ENCODE results near the gene KIAA1549.

KIAA1549 gene

GRCh38 chr7:138924501-138925225 lies 56.5 kb downstream of the KIAA1549 start (continued):
- no peak for TF ChIP-seq ZNF664 (tag by site-specific recombination; IDR thresholded peaks at IDR 0.05)
- TF ChIP-seq ZNF514 (tag by site-specific recombination; IDR thresholded peaks at IDR 0.05), result no peak
- TF ChIP-seq ZNF560 (tag by site-specific recombination; IDR thresholded peaks at IDR 0.05; ENCODE audit: borderline replicate concordance), result no peak
- no peak for TF ChIP-seq BCL11B (tag by site-specific recombination; IDR thresholded peaks at IDR 0.05; ENCODE audit: low read depth)

- TF ChIP-seq MYNN (tag by site-specific recombination; IDR thresholded peaks at IDR 0.05; ENCODE audit: borderline replicate concordance) (no peak), ZNF623 (tag by site-specific recombination; IDR thresholded peaks at IDR 0.05) (no peak), ZNF239 (tag by site-specific recombination; IDR thresholded peaks at IDR 0.05) (no peak), ZNF561 (tag by site-specific recombination; IDR thresholded peaks at IDR 0.05; ENCODE audit: borderline replicate concordance) (no peak), ZNF677 (tag by site-specific recombination; IDR thresholded peaks at IDR 0.05) (no peak), PRDM10 (tag by site-specific recombination; IDR thresholded peaks at IDR 0.05) (no peak), ZNF416 (tag by site-specific recombination; IDR thresholded peaks at IDR 0.05) (no peak), KLF10 (tag by site-specific recombination; IDR thresholded peaks at IDR 0.05) (no peak), ZNF10 (tag by site-specific recombination; IDR thresholded peaks at IDR 0.05) (no peak)
- Histone ChIP-seq H3K36me3 (ENCODE audit: control insufficient read depth in 2 of 2, insufficient read depth in 1 of 2, low read length in 2 of 2) (peaks cover 0 to 18% of the 10 kb centered on the region in 2 experiments; a peak in 1 of 3 replicates), H3K4me3 (ENCODE audit: low read depth, low read length) (no peak overlapping the region), H3K27ac (ENCODE audit: extremely low read depth, low read depth, low read length) (no peak overlapping the region), H3K4me1 (ENCODE audit: control insufficient read depth, insufficient read depth, low read length) (no peaks in the 10 kb centered on the region; the same call in 1 of the 2 replicates), H3K9me3 (ENCODE audit: control insufficient read depth, insufficient read depth, low read depth, low read length) (no peaks in the 10 kb centered on the region)
- POLR2A ChIA-PET, result no interaction called here
- CTCF ChIA-PET, result interaction anchor here (0.6 kb wide), 1 partner anchor 35 kb away, joined by 3 read pairs; no protein-coding TSS in a partner anchor
Measured at GRCh38 chr7:138921277-138921676, 59.9 kb downstream of the KIAA1549 start.

DNA sequence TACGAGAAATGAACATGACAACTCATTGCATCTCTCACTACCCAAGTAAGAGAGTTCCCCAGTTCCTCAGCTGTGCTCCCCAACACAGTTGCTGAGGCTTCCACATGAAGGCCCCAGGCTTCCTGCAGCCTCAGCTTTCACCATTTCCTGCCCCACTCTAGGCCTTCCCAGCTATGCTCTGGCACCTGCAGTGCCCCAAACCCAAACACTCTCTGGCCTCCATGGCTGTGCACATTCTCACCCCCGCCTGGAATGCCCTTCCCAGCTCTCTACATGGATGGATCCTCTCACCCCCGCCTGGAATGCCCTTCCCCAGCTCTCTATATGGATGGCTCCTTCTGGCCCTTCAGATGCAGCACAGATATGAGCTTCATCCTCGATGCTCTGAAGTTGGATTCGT lies 61.3 kb downstream of the KIAA1549 start:
- Histone ChIP-seq H3K27ac (ENCODE audit: extremely low read depth, low read depth, low read length) (no peak overlapping the region), H3K9me3 (ENCODE audit: control insufficient read depth, insufficient read depth, low read depth, low read length) (no peaks in the 10 kb centered on the region), H3K36me3 (ENCODE audit: control insufficient read depth in 2 of 2, insufficient read depth in 1 of 2, low read length in 2 of 2) (peaks cover 0 to 18% of the 10 kb centered on the region in 2 experiments; a peak in 1 of 3 replicates), H3K4me1 (ENCODE audit: control insufficient read depth, insufficient read depth, low read length) (no peaks in the 10 kb centered on the region), H3K4me3 (ENCODE audit: low read depth, low read length) (no peak overlapping the region)
- TF ChIP-seq HOXA7 (CRISPR knock-in tag; IDR thresholded peaks at IDR 0.05; ENCODE audit: borderline replicate concordance), result no peak
- CTCF ChIA-PET, result interaction anchor here (0.6 kb wide), 1 partner anchor 13 kb away, joined by 3 read pairs; no protein-coding TSS in a partner anchor
- POLR2A ChIA-PET, result no interaction called here

GRCh38 chr7:138919216-138919615 lies 62.0 kb downstream of the KIAA1549 start:
- Histone ChIP-seq H3K9me3 (ENCODE audit: control insufficient read depth, insufficient read depth, low read depth, low read length) (no peaks in the 10 kb centered on the region), H3K4me3 (ENCODE audit: low read depth, low read length) (no peak overlapping the region), H3K4me1 (ENCODE audit: control insufficient read depth, insufficient read depth, low read length) (no peaks in the 10 kb centered on the region), H3K36me3 (ENCODE audit: control insufficient read depth in 2 of 2, insufficient read depth in 1 of 2, low read length in 2 of 2) (peaks cover 0 to 18% of the 10 kb centered on the region in 2 experiments; a peak in 1 of 3 replicates), H3K27ac (ENCODE audit: extremely low read depth, low read depth, low read length) (no peak overlapping the region)
- POLR2A ChIA-PET, result no interaction called here
- CTCF ChIA-PET, result no interaction called here
- TF ChIP-seq ZNF473 (tag by site-specific recombination; IDR thresholded peaks at IDR 0.05) (no peak), ZNF184 (tag by site-specific recombination; IDR thresholded peaks at IDR 0.05) (no peak), ZBTB21 (tag by site-specific recombination; IDR thresholded peaks at IDR 0.05) (no peak), ZNF112 (tag by site-specific recombination; IDR thresholded peaks at IDR 0.05) (no peak), ZNF174 (tag by site-specific recombination; IDR thresholded peaks at IDR 0.05) (no peak), MEIS1 (CRISPR knock-in tag; IDR thresholded peaks at IDR 0.05; ENCODE audit: borderline replicate concordance) (no peak), ZFP69B (tag by site-specific recombination; IDR thresholded peaks at IDR 0.05) (no peak), ZFP3 (tag by site-specific recombination; IDR thresholded peaks at IDR 0.05; ENCODE audit: low read depth) (no peak), ZNF555 (tag by site-specific recombination; conservative IDR thresholded peaks at IDR 0.05) (no peak)
- TF ChIP-seq, protein P1, sequence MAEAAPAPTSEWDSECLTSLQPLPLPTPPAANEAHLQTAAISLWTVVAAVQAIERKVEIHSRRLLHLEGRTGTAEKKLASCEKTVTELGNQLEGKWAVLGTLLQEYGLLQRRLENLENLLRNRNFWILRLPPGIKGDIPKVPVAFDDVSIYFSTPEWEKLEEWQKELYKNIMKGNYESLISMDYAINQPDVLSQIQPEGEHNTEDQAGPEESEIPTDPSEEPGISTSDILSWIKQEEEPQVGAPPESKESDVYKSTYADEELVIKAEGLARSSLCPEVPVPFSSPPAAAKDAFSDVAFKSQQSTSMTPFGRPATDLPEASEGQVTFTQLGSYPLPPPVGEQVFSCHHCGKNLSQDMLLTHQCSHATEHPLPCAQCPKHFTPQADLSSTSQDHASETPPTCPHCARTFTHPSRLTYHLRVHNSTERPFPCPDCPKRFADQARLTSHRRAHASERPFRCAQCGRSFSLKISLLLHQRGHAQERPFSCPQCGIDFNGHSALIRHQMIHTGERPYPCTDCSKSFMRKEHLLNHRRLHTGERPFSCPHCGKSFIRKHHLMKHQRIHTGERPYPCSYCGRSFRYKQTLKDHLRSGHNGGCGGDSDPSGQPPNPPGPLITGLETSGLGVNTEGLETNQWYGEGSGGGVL (tag by site-specific recombination; IDR thresholded peaks at IDR 0.05), result no peak
